ENCODE data around the gene ATP11A. TPM values are rescaled to one million over a fixed set of nuclear protein-coding genes. Genes with fewer than 3 reads are reported as not detected.

The ATP11A gene
- total RNA-seq, 1 donor from 2014 or later: 72.0 TPM

DNA sequence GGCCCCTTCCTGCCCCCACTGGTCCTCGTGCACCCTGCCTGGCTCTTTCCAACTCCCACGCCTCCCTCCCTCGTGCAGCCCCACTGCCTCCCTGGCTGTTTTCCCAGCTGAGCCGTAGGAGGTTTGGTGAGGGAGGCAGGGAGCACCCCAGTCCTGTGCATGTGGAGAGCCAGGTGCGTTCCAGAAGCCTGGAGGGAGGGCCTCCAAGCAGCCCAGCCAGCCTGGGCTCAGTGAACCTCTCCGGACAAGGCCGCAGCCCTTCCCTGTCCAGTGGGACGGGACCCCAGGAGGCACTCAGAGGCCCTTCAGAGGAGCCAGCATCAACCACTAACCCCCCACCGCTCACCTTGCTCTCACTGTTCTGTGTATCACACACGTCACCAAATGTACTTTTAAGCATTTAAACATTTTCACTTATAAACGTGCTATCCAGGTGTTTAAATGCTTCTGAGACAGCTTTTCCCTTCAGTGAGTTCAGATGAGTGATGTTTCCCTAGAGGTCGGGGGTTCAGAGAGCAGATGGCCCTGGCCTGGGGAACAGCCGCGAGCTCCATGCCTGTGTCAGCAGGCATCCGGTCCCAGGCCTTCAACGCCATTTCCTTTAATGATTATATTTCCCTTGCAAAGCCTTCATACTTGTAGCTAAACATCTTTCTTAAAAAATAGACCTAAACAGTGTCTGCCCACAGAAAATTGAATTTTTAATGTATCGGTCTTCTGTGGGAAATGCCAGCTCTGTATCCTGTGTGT is 122.6 kb downstream of the ATP11A start:
- Mint-ChIP-seq H3K27ac (no peak overlapping the region), H3K27me3 (ENCODE audit: low read depth) (no peaks in the 10 kb centered on the region), H3K4me3 (ENCODE audit: low read depth) (no peak overlapping the region), H3K36me3 (ENCODE audit: low read depth) (peaks cover 53% of the 10 kb centered on the region), H3K9me3 (peaks cover 9% of the 10 kb centered on the region), H3K4me1 (ENCODE audit: low read depth) (no peaks in the 10 kb centered on the region)
- intact Hi-C loops (cut with micrococcal nuclease): no loop called here
- no peak for DNase-seq (ENCODE audit: low spot score)

DNA sequence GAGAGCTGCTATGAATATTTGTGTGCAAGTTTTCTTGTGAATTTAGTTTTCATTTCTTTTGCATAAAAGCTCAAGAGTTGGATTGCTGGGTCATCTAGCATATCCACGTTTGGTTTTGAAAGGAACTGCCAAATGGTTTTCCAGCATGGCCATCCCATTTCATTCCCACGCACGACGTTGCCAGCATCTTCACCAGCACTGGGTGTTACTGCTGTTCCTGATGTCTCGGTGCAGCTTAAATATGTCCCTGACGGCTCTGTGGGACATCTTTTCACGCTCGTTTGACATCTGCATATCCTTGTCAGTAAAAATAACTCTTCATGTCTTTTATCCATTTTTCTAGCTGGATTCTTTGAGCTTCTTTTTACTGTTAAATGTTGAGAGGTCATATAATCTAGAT is 123.7 kb downstream of the ATP11A start:
- H3K9me3 Mint-ChIP-seq: peaks cover 9% of the 10 kb centered on the region
- H3K27ac Mint-ChIP-seq: no peak overlapping the region

DNA sequence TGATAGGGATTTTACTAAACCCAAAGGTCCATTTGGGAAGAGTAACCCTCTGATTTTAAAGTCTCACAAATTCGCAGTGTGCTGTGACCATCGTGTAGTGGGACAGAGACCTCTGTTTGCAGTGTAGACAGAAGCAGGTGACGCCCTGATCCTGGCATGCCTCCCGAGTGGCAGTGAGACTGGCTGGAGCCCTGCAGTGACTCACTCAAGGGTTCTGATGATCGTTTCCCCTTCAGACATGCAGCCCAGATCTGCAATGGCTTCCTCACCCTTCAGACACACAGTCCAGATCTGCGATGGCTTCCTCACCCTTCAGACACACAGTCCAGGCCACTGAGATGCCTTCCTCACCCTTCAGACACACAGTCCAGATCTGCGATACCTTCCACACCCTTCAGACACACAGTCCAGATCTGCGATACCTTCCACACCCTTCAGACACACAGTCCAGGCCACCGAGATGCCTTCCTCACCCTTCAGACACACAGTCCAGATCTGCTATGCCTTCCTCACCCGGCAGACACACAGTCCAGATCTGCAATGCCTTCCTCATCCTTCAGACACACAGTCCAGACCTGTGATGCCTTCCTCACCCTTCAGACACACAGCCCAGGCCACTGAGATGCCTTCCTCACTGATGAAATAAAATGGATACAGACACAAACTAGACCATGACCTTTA is 125.2 kb downstream of the ATP11A start:
- H3K4me3 Mint-ChIP-seq (ENCODE audit: low read depth): no peak overlapping the region
- peaks cover 9% of the 10 kb centered on the region for H3K9me3 Mint-ChIP-seq
- H3K27me3 Mint-ChIP-seq (ENCODE audit: low read depth): no peaks in the 10 kb centered on the region
- H3K27ac Mint-ChIP-seq: no peak overlapping the region
- DNase-seq (ENCODE audit: low spot score): no peak
- H3K36me3 Mint-ChIP-seq (ENCODE audit: low read depth): peaks cover 73% of the 10 kb centered on the region
- H3K4me1 Mint-ChIP-seq (ENCODE audit: low read depth): no peaks in the 10 kb centered on the region
- intact Hi-C loops (cut with micrococcal nuclease): no loop called here

More for the DNA sequence above, 123.7 kb downstream of the ATP11A start:
- no peak for DNase-seq (ENCODE audit: low spot score)
- Mint-ChIP-seq H3K36me3 (ENCODE audit: low read depth) (peaks cover 63% of the 10 kb centered on the region), H3K27me3 (ENCODE audit: low read depth) (no peaks in the 10 kb centered on the region), H3K4me3 (ENCODE audit: low read depth) (no peak overlapping the region), H3K4me1 (ENCODE audit: low read depth) (no peaks in the 10 kb centered on the region)
- intact Hi-C loops (cut with micrococcal nuclease): no loop called here

DNA sequence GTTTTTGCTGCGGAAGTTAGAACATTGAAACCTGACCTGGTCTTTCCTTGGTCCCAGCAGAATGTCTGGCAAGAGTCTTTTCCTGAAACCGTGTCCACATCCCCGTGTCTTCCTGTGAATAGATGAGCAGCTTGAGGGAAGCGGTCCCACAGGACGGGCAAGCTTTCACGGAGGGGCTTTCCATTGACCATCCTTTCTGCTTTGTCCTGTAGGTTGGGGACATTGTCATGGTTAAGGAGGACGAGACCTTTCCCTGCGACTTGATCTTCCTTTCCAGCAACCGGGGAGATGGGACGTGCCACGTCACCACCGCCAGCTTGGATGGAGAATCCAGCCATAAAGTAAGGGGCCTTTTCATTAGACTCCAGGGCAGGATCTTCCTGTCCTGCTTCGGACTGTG is 126.0 kb downstream of the ATP11A start:
- Mint-ChIP-seq H3K4me1 (ENCODE audit: low read depth) (no peaks in the 10 kb centered on the region), H3K27me3 (ENCODE audit: low read depth) (no peaks in the 10 kb centered on the region), H3K4me3 (ENCODE audit: low read depth) (no peak overlapping the region), H3K27ac (no peak overlapping the region), H3K9me3 (peaks cover 9% of the 10 kb centered on the region), H3K36me3 (ENCODE audit: low read depth) (peaks cover 73% of the 10 kb centered on the region)
- intact Hi-C loops (cut with micrococcal nuclease): no loop called here
- DNase-seq (ENCODE audit: low spot score): no peak

DNA sequence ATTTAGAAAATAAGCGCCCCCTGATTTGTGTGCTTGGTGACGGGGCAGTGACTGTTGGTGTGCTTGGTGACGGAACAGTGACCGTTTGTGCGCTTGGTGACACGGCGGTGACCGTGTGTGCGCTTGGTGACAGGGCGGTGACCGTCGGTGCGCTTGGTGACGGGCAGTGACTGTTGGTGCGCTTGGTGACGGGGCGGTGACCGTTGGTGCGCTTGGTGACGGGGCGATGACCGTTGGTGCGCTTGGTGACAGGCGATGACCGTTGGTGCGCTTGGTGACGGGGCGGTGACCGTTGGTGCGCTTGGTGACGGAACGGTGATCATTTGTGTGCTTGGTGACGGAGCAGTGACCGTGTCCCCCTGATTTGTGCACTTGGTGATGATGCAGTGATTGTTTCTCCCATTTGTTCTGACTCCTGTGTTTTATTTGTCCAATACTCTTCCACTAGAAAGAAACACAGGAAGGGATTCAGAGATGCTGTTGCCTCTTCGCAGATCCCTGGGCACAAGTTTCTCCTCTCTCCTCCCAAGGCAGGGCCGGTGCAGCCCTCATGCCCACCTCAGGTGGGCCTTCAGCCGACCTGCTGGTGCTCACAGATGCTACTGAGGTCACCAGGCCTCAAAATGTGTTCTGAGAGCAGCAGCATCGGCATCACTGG is 128.3 kb downstream of the ATP11A start:
- Mint-ChIP-seq H3K4me3 (ENCODE audit: low read depth) (no peak overlapping the region), H3K9me3 (peaks cover 9% of the 10 kb centered on the region), H3K36me3 (ENCODE audit: low read depth) (peaks cover 62% of the 10 kb centered on the region), H3K27me3 (ENCODE audit: low read depth) (no peaks in the 10 kb centered on the region), H3K27ac (no peak overlapping the region), H3K4me1 (ENCODE audit: low read depth) (no peaks in the 10 kb centered on the region)
- no peak for DNase-seq (ENCODE audit: low spot score)
- intact Hi-C loops (cut with micrococcal nuclease): no loop called here

DNA sequence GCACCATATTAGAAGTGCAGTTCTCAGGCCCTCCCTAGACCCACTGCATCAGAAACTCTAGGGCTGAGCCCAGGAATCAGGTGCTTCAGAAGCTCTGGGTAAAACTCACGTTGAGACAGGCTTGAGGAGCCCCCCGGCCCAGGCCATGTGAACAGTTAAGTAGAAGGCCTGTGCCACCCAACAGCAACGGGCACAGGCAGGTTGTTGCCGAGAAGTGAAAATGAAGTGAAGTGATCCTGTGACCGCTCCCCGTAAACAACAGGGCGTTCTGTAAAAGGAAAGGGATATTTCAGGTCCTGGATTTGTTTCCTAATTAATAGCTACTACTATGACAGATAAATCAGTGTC is 128.8 kb downstream of the ATP11A start:
- no peaks in the 10 kb centered on the region for H3K27me3 Mint-ChIP-seq (ENCODE audit: low read depth)
- intact Hi-C loops (cut with micrococcal nuclease): no loop called here
- no peaks in the 10 kb centered on the region for H3K4me1 Mint-ChIP-seq (ENCODE audit: low read depth)
- DNase-seq (ENCODE audit: low spot score): no peak
- peaks cover 4% of the 10 kb centered on the region for H3K9me3 Mint-ChIP-seq
- H3K4me3 Mint-ChIP-seq (ENCODE audit: low read depth): no peak overlapping the region
- no peak overlapping the region for H3K27ac Mint-ChIP-seq
- peaks cover 57% of the 10 kb centered on the region for H3K36me3 Mint-ChIP-seq (ENCODE audit: low read depth)

DNA sequence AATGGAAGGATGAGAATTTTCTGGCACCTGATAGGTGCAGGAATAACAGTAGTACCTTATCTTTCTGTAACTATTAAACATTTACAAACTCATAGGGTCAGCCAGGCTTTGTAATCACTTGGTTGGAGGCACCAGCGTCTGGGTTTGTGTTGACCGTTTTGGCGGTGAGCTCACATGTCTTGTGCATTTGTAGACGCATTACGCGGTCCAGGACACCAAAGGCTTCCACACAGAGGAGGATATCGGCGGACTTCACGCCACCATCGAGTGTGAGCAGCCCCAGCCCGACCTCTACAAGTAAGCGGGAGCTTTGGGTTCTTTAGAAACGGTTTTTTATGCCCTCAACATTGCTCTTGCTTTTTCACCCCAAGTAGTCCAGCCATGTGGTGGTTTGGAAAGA is 129.3 kb downstream of the ATP11A start:
- Mint-ChIP-seq H3K27me3 (ENCODE audit: low read depth) (no peaks in the 10 kb centered on the region), H3K4me1 (ENCODE audit: low read depth) (no peaks in the 10 kb centered on the region), H3K4me3 (ENCODE audit: low read depth) (no peak overlapping the region), H3K9me3 (peaks cover 4% of the 10 kb centered on the region), H3K36me3 (ENCODE audit: low read depth) (peaks cover 57% of the 10 kb centered on the region), H3K27ac (no peak overlapping the region)
- no peak for DNase-seq (ENCODE audit: low spot score)
- intact Hi-C loops (cut with micrococcal nuclease): no loop called here

DNA sequence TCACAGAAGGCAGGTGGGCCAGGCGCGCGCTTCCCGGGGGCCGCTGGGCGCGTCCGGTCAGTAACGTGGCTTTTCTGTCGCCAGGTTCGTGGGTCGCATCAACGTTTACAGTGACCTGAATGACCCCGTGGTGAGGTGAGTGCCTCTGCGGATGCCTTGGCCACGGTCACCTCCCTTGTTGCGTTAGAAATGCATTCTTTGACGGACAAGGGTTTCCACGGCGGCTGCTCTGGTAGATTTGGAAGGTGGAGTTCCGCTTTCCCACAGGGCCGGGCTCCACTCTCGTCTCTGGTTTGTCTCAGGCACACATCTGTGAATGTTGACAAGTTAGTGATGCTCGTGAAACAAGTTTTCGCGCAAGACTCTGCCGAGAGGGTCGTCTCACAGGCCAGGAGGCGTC is 130.0 kb downstream of the ATP11A start:
- intact Hi-C loops (cut with micrococcal nuclease): no loop called here
- Mint-ChIP-seq H3K27me3 (ENCODE audit: low read depth) (no peaks in the 10 kb centered on the region), H3K27ac (no peak overlapping the region), H3K36me3 (ENCODE audit: low read depth) (peaks cover 51% of the 10 kb centered on the region), H3K4me3 (ENCODE audit: low read depth) (no peak overlapping the region), H3K9me3 (peaks cover 4% of the 10 kb centered on the region), H3K4me1 (ENCODE audit: low read depth) (no peaks in the 10 kb centered on the region)
- no peak for DNase-seq (ENCODE audit: low spot score)

DNA sequence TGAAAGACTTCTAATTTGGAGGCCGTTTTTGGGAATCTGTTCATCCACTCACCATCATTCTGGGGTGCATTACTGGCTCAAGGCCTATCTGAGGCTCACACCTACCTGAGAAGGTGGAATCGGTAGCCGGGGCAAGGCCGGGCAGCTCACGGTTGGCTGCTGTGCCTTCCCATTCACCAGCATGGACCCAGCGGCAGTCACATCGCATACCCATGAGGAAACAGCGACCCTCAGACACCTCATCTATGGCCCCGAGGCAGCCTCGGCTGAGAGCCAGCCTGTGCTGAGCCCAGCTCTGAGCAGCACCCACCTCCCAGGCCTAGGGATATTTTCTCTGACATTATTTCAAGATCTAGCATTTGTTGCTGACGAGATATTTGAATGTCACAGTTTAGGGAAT is 130.5 kb downstream of the ATP11A start:
- DNase-seq (ENCODE audit: low spot score): no peak
- no peak overlapping the region for H3K27ac Mint-ChIP-seq
- H3K9me3 Mint-ChIP-seq: peaks cover 4% of the 10 kb centered on the region
- H3K4me1 Mint-ChIP-seq (ENCODE audit: low read depth): no peaks in the 10 kb centered on the region
- intact Hi-C loops (cut with micrococcal nuclease): no loop called here
- no peaks in the 10 kb centered on the region for H3K27me3 Mint-ChIP-seq (ENCODE audit: low read depth)
- H3K36me3 Mint-ChIP-seq (ENCODE audit: low read depth): peaks cover 51% of the 10 kb centered on the region
- H3K4me3 Mint-ChIP-seq (ENCODE audit: low read depth): no peak overlapping the region

DNA sequence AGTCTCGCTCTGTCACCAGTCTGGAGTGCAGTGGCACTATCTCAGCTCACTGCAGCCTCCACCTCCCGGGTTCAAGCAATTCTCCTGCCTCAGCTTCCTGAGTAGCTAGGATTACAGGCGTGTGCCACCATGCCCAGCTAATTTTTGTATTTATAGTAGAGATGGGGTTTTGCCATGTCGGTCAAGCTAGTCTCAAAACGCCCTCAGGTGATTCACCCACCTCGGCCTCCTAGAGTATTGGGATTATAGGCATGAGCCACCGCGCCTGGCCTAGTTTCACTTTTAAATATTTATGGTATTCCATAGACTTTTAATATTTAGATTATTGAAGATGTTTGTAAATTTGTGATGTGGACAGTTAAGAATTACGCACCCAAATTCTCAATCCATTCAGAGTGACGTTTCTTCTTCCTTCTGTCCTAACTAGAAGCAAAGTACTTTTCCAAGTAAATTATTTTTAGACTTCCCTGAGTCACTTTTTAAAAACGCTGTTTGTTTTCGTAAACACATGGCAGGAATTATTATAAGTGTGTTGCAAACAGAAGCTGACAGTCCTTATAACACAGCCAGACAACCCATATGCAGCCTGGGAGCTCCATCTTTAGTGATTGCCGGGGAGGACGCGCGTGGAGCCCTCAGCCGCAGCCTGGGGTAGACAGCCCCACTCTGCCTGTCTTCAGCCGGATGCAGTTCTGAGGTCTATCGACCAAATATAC is 131.7 kb downstream of the ATP11A start:
- peaks cover 2% of the 10 kb centered on the region for H3K9me3 Mint-ChIP-seq
- no peak overlapping the region for H3K4me3 Mint-ChIP-seq (ENCODE audit: low read depth)
- no peak for DNase-seq (ENCODE audit: low spot score)
- peaks cover 46% of the 10 kb centered on the region for H3K36me3 Mint-ChIP-seq (ENCODE audit: low read depth)
- intact Hi-C loops (cut with micrococcal nuclease): no loop called here
- H3K27ac Mint-ChIP-seq: no peak overlapping the region
- no peaks in the 10 kb centered on the region for H3K27me3 Mint-ChIP-seq (ENCODE audit: low read depth)
- H3K4me1 Mint-ChIP-seq (ENCODE audit: low read depth): no peaks in the 10 kb centered on the region

DNA sequence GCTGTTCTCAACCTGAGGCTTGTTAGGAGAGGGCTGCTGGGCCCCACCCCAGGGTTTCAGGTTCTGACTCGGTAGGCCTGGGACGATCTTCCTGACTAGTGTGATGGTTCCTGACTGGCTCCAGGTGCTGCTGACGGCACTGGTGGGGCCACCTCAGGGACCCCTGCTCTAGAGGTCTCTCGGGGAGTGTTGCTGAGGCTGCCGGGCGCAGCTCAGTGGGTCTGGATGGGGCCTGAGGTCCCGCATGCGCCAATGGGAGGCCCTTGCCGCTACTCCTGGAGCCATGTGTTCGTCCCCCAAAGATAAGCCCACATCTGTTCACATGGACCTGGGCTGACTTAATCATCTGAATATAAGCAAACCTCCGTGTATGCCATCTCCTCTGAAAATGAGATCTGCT is 133.0 kb downstream of the ATP11A start:
- intact Hi-C loops (cut with micrococcal nuclease): no loop called here
- no peaks in the 10 kb centered on the region for H3K27me3 Mint-ChIP-seq (ENCODE audit: low read depth)
- H3K36me3 Mint-ChIP-seq (ENCODE audit: low read depth): peaks cover 40% of the 10 kb centered on the region
- no peaks in the 10 kb centered on the region for H3K9me3 Mint-ChIP-seq
- no peak overlapping the region for H3K27ac Mint-ChIP-seq
- no peak for DNase-seq (ENCODE audit: low spot score)
- no peaks in the 10 kb centered on the region for H3K4me1 Mint-ChIP-seq (ENCODE audit: low read depth)
- no peak overlapping the region for H3K4me3 Mint-ChIP-seq (ENCODE audit: low read depth)

DNA sequence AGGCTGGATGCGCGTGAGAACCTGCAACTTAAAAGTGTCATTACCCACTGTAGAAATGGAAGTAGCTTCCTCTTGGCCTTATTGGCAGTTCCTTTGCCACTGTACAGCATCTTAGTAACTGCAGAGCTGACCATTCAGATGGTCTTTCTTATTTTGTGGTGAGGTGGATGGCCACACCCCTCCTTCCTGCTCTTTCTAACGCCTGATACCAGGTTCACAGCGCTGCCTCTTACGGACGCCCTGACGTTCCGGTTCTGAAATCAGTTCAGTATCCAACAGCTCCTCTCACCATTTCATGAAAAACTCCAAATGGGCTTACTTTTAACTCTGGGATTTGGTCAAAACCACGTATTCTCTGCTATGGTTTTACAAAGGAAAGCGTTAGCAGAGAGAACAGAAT is 134.6 kb downstream of the ATP11A start:
- Mint-ChIP-seq H3K27ac (no peak overlapping the region), H3K36me3 (ENCODE audit: low read depth) (peaks cover 30% of the 10 kb centered on the region), H3K27me3 (ENCODE audit: low read depth) (no peaks in the 10 kb centered on the region), H3K4me1 (ENCODE audit: low read depth) (no peaks in the 10 kb centered on the region), H3K9me3 (no peaks in the 10 kb centered on the region), H3K4me3 (ENCODE audit: low read depth) (no peak overlapping the region)
- intact Hi-C loops (cut with micrococcal nuclease): no loop called here
- DNase-seq (ENCODE audit: low spot score): no peak

DNA sequence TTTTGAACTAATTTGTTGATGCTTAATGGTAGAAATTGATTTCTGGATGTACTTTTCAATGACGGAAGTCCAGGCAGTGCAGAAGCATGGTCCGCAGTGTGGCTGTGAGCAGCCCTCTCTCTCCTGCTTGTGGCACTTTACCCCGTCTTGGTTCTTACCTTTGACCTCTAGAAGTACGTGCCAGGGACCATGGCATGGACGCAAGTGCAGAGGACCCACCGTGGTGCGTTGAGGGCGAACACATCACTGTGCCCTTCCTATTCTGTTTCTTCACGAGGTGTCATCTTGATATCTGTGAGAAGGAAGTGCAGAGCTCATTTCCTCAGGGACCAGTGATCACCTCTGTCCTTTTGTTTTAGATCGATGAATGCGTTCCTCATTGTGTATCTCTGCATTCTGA is 135.2 kb downstream of the ATP11A start:
- H3K27ac Mint-ChIP-seq: no peak overlapping the region
- H3K27me3 Mint-ChIP-seq (ENCODE audit: low read depth): no peaks in the 10 kb centered on the region
- H3K9me3 Mint-ChIP-seq: no peaks in the 10 kb centered on the region
- DNase-seq (ENCODE audit: low spot score): no peak
- no peaks in the 10 kb centered on the region for H3K4me1 Mint-ChIP-seq (ENCODE audit: low read depth)
- no peak overlapping the region for H3K4me3 Mint-ChIP-seq (ENCODE audit: low read depth)
- intact Hi-C loops (cut with micrococcal nuclease): no loop called here
- H3K36me3 Mint-ChIP-seq (ENCODE audit: low read depth): peaks cover 29% of the 10 kb centered on the region

All from activated T-helper 2 cell treated with anti-CD3 and anti-CD28 coated beads, Interferon-gamma antibody, Interleukin-2, Interleukin-4, amounts not matched to agents 10 μg/mL and 5 μg/mL and 100 μg/mL, durations not matched to agents 14 hours and 24 hours and 36 hours (primary cell).